NCI-H187 (cell line): ENCODE data around the gene JAK3.
"Not testable (repeated sequence)": the region's sequence is repeated elsewhere in the genome, so short reads cannot be mapped to it uniquely, and the experiment has no call there.

Source experiments
- DNase-seq, 2 experiments: peaks; one replicate each; lab custom pipeline; 2025; lab: John Stamatoyannopoulos, UW

The JAK3 gene

GRCh38 chr19:17777840-17778239 lies 69.9 kb downstream of the JAK3 start:
- DNase-seq, result not testable (repeated sequence)

GRCh38 chr19:17775991-17776803 lies 71.6 kb downstream of the JAK3 start:
- DNase-seq, result no peak

GRCh38 chr19:17775245-17775927 lies 72.4 kb downstream of the JAK3 start:
- no peak for DNase-seq
